Keratinocyte (primary cell): ENCODE data around the gene ZBTB32. TPM values are rescaled to one million over a fixed set of nuclear protein-coding genes. Genes with fewer than 3 reads are reported as not detected.

Experiments used
- DNase-seq: peaks from one replicate; pipeline ENCODE4 v3.0.0-alpha.2; 2011; ENCODE audit warnings: low read depth, missing footprints, low spot score
- FAIRE-seq: peaks from 2 replicates; lab custom pipeline; 2011; peaks lifted over from hg19 to GRCh38; lab: Jason Lieb, UNC
- H2AFZ ChIP-seq: 2 replicates; pipeline ENCODE4 v1.6.0; 2012; ENCODE audit warnings: low read length, control low read depth, inconsistent platforms; ENCODE audit not compliant: control insufficient read depth
- H3K27ac ChIP-seq: 2 replicates; pipeline ENCODE4 v1.5.1; 2011; ENCODE audit warnings: low read length; ENCODE audit not compliant: control insufficient read depth, insufficient read depth
- H3K27me3 ChIP-seq: 3 replicates; pipeline ENCODE4 v1.6.0; 2011; ENCODE audit warnings: low read length; ENCODE audit not compliant: control insufficient read depth, insufficient read depth; ENCODE audit errors: extremely low read depth
- H3K36me3 ChIP-seq, 2 experiments: 2 replicates in 1 of 2; 3 replicates in 1 of 2; pipeline ENCODE4 v1.5.1; 2011; ENCODE audit warnings: low read length in 2 of 2, mild to moderate bottlenecking in 1 of 2; ENCODE audit not compliant: control insufficient read depth in 2 of 2, insufficient read depth in 2 of 2; ENCODE audit errors: extremely low read depth in 1 of 2
- H3K4me1 ChIP-seq: 3 replicates; pipeline ENCODE4 v1.5.1; 2011; ENCODE audit warnings: low read length; ENCODE audit not compliant: control insufficient read depth, insufficient read depth; ENCODE audit errors: extremely low read depth
- H3K4me2 ChIP-seq: 3 replicates; pipeline ENCODE4 v1.6.0; 2011; ENCODE audit warnings: low read depth, low read length; ENCODE audit not compliant: control insufficient read depth, insufficient read depth; ENCODE audit errors: extremely low read depth
- H3K4me3 ChIP-seq, 3 experiments: fragments of 200-600 bp in 1 of 3; sonication (generic) in 1 of 3; 2 replicates in 2 of 3; 3 replicates in 1 of 3; pipeline ENCODE4 v1.5.1; 2011 to 2016; ENCODE audit warnings: low read length in 3 of 3, mild to moderate bottlenecking in 3 of 3, control low read depth in 2 of 3, inconsistent platforms in 1 of 3, low read depth in 1 of 3, mixed read lengths in 1 of 3, mixed run types in 1 of 3, moderate library complexity in 1 of 3; ENCODE audit not compliant: control insufficient read depth in 2 of 3, insufficient read depth in 2 of 3; ENCODE audit errors: extremely low read depth in 1 of 3
- H3K79me2 ChIP-seq: 2 replicates; pipeline ENCODE4 v1.6.0; 2012; ENCODE audit warnings: low read length; ENCODE audit not compliant: control insufficient read depth, insufficient read depth
- H3K9ac ChIP-seq: 3 replicates; pipeline ENCODE4 v1.6.0; 2011; ENCODE audit warnings: low read length; ENCODE audit not compliant: control insufficient read depth, insufficient read depth; ENCODE audit errors: extremely low read depth
- H3K9me1 ChIP-seq: 3 replicates; pipeline ENCODE4 v1.6.0; 2011; ENCODE audit warnings: low read length; ENCODE audit not compliant: control insufficient read depth, insufficient read depth; ENCODE audit errors: extremely low read depth
- H3K9me3 ChIP-seq: 2 replicates; pipeline ENCODE4 v1.5.1; 2012; ENCODE audit warnings: low read depth, low read length; ENCODE audit not compliant: control insufficient read depth
- H4K20me1 ChIP-seq: 3 replicates; pipeline ENCODE4 v1.6.0; 2011; ENCODE audit warnings: low read length; ENCODE audit not compliant: control insufficient read depth, insufficient read depth; ENCODE audit errors: extremely low read depth
- EZH2 ChIP-seq: IDR thresholded peaks from one replicate; pipeline ENCODE4 v1.6.1; 2012; ENCODE audit warnings: inconsistent platforms, mild to moderate bottlenecking, low read length, moderate library complexity
- dilution Hi-C: fragments of 300-500 bp; cut with MboI; formaldehyde crosslinking; loops from one replicate; pipeline ENCODE4 v1.7.0; 2020; ENCODE audit warnings: low sequenced_read_pairs; ENCODE audit not compliant: extremely low pct_ligation_motif_present
- polyA plus RNA-seq, 5 experiments: library from polyadenylated mRNA; depleted of rRNA in 3 of 5; stranded (reverse) in 3 of 5; stranded (forward) in 1 of 5; unstranded in 1 of 5; fragments of >200 nt; gene quantifications; 1 replicate in 1 of 5; 2 replicates in 3 of 5; 3 replicates in 1 of 5; pipeline versions ENCODE4 v1.2.1 to v1.2.3, GENCODE V29; 2011 to 2012; ENCODE audit warnings: missing spikeins in 2 of 5, low read depth in 1 of 5, low replicate concordance in 1 of 5
- TF ChIP-seq, protein P1 (sequence below), 3 experiments: IDR thresholded peaks in 1 of 3; conservative IDR thresholded peaks in 1 of 3; optimal IDR thresholded peaks in 1 of 3; 2 replicates in 2 of 3; 3 replicates in 1 of 3; pipeline versions ENCODE3 to v1.5.1; 2011; ENCODE audit warnings: low read length in 3 of 3, mild to moderate bottlenecking in 3 of 3, moderate library complexity in 2 of 3, control low read depth in 1 of 3, inconsistent platforms in 1 of 3; ENCODE audit not compliant: insufficient read depth in 2 of 3; ENCODE audit errors: extremely low read depth in 1 of 3

Gene ZBTB32
- polyA plus RNA-seq, 1 donor (not counting 4 experiments of a cell fraction or from before 2014, with no cell fraction given) = not detected

DNA sequence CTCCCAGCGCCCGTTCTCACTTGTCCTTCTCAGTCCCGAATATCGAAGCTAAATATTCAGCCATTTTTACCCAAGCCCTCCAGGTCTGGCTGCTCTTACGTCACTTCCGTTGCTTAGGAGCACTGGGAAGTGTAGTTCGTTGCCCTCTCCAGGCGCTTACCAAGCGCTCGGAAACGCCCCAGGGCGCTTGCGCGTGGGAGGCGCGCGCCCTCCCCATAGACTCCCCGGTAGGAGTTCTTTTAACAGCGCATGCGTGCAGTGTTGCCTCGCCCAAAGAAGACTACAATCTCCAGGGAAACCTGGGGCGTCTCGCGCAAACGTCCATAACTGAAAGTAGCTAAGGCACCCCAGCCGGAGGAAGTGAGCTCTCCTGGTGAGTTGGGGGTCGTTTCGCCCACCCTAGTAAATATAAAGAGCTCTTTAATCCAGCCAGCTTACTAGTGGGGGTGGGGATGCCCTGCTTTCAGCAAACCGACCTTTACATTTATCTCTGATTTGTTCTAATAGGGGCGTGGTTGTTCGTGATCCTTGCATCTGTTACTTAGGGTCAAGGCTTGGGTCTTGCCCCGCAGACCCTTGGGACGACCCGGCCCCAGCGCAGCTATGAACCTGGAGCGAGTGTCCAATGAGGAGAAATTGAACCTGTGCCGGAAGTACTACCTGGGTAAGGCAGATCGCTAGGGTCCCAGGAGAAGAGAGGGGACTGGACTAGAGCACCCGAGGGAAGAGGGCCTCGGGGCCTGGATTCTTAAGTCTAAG, 41.1 kb downstream of the ZBTB32 start, which contains the start of the genes PSENEN and U2AF1L4:
Gene PSENEN, plus strand, starts transcription at position 324 of the 759 bp plus-strand sequence. Its CDS starts 280 bp downstream, at position 604.
Gene U2AF1L4, minus strand, starts transcription at position 91 of the 759 bp plus-strand sequence. Its CDS starts 27 bp downstream, at position 64.
- no peaks in the 10 kb centered on the region for H3K27me3 ChIP-seq
- H3K4me3 ChIP-seq = peak within 1 kb of the TSS; percentile 65 to 100 (median 98)
- H3K27ac ChIP-seq = peak within 1 kb of the TSS; percentile 94
- peak; percentile 96 for DNase-seq
- H3K9me3 ChIP-seq = no peaks in the 10 kb centered on the region
- dilution Hi-C loops = no loop called here
- H2AFZ ChIP-seq = peak within 1 kb of the TSS; percentile 87
- peaks cover 6 to 10% of the 10 kb centered on the region in 2 experiments for H3K36me3 ChIP-seq
- no peaks in the 10 kb centered on the region for H4K20me1 ChIP-seq
- FAIRE-seq = peak; percentile 68
- peak within 1 kb of the TSS; percentile 92 for H3K4me2 ChIP-seq
- peaks cover 30% of the 10 kb centered on the region for H3K79me2 ChIP-seq
- H3K9ac ChIP-seq = peak within 1 kb of the TSS; percentile 93
- H3K9me1 ChIP-seq = no peaks in the 10 kb centered on the region
- peaks cover 30% of the 10 kb centered on the region for H3K4me1 ChIP-seq
- TF ChIP-seq EZH2 = no peak
- TF ChIP-seq, protein P1, sequence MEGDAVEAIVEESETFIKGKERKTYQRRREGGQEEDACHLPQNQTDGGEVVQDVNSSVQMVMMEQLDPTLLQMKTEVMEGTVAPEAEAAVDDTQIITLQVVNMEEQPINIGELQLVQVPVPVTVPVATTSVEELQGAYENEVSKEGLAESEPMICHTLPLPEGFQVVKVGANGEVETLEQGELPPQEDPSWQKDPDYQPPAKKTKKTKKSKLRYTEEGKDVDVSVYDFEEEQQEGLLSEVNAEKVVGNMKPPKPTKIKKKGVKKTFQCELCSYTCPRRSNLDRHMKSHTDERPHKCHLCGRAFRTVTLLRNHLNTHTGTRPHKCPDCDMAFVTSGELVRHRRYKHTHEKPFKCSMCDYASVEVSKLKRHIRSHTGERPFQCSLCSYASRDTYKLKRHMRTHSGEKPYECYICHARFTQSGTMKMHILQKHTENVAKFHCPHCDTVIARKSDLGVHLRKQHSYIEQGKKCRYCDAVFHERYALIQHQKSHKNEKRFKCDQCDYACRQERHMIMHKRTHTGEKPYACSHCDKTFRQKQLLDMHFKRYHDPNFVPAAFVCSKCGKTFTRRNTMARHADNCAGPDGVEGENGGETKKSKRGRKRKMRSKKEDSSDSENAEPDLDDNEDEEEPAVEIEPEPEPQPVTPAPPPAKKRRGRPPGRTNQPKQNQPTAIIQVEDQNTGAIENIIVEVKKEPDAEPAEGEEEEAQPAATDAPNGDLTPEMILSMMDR (optimal IDR thresholded peaks at IDR 0.05 in 1 of 3, IDR thresholded peaks at IDR 0.05 in 1 of 3, conservative IDR thresholded peaks at IDR 0.05 in 1 of 3; ENCODE audit: extremely low read depth in 1 of 3, insufficient read depth in 2 of 3, low read length in 3 of 3) = no peak

DNA sequence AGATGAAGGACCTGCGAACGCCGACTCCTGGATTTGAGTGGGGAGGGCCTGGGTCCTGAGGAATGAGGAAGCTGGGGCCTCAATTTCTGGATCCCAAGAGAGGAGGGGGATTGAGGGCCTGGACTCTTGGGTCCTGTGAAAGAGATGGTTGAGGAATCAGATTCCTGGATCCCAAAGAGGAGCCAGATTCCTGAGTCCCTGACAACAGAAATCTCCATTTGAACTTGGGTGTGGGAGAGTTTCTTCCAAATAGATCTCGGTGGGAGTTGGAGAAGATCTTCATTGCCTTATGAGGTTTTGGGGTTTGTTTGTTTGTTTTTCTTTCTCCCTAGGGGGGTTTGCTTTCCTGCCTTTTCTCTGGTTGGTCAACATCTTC, 41.7 kb downstream of the ZBTB32 start:
- no peaks in the 10 kb centered on the region for H3K27me3 ChIP-seq
- dilution Hi-C loops = no loop called here
- no peak for FAIRE-seq
- H3K4me2 ChIP-seq = peak overlapping the region; percentile 92
- H3K27ac ChIP-seq = peak overlapping the region; percentile 94
- H3K36me3 ChIP-seq = peaks cover 6 to 11% of the 10 kb centered on the region in 2 experiments
- no peaks in the 10 kb centered on the region for H3K9me1 ChIP-seq
- no peaks in the 10 kb centered on the region for H4K20me1 ChIP-seq
- no peak for TF ChIP-seq EZH2
- TF ChIP-seq, protein P1 (optimal IDR thresholded peaks at IDR 0.05 in 1 of 3, IDR thresholded peaks at IDR 0.05 in 1 of 3, conservative IDR thresholded peaks at IDR 0.05 in 1 of 3; ENCODE audit: extremely low read depth in 1 of 3, insufficient read depth in 2 of 3, low read length in 3 of 3) = no peak
- H3K9ac ChIP-seq = peak overlapping the region; percentile 93
- no peak overlapping the region for H2AFZ ChIP-seq
- H3K9me3 ChIP-seq = no peaks in the 10 kb centered on the region
- peaks cover 30% of the 10 kb centered on the region for H3K79me2 ChIP-seq
- H3K4me3 ChIP-seq = peak overlapping the region; percentile 65 to 100 (median 98)
- H3K4me1 ChIP-seq = peaks cover 26% of the 10 kb centered on the region
- no peak for DNase-seq
